ENCODE data around the gene CALN1.

DNA sequence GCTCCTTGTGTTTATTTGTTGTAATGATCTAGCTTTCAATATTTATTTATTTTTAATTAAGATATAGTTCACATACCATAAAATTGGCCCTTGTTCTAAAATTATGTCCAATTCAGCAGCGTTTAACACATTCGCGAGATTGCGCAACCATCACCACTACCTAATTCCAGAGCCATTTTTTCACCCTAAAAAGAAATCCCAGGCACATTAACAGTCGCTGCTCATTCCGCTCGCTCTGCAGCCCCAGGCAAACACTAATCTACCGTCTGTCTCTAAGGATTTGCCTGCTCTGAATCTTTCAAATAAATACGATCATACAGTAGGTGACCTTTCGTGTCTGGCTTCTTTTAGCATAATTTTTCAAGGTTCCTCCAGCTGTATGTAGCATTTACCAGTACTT lies 616.7 kb downstream of the CALN1 start:
- TF ChIP-seq POLR2A (IDR thresholded peaks at IDR 0.05) (no peak), EP300 (IDR thresholded peaks at IDR 0.05) (no peak), POLR2AphosphoS5 (IDR thresholded peaks at IDR 0.05) (no peak)
- TF ChIP-seq, protein P1, sequence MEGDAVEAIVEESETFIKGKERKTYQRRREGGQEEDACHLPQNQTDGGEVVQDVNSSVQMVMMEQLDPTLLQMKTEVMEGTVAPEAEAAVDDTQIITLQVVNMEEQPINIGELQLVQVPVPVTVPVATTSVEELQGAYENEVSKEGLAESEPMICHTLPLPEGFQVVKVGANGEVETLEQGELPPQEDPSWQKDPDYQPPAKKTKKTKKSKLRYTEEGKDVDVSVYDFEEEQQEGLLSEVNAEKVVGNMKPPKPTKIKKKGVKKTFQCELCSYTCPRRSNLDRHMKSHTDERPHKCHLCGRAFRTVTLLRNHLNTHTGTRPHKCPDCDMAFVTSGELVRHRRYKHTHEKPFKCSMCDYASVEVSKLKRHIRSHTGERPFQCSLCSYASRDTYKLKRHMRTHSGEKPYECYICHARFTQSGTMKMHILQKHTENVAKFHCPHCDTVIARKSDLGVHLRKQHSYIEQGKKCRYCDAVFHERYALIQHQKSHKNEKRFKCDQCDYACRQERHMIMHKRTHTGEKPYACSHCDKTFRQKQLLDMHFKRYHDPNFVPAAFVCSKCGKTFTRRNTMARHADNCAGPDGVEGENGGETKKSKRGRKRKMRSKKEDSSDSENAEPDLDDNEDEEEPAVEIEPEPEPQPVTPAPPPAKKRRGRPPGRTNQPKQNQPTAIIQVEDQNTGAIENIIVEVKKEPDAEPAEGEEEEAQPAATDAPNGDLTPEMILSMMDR (IDR thresholded peaks at IDR 0.05), result no peak
